ENCODE results near the gene OXLD1.

- TF ChIP-seq CTCF (tag by site-specific recombination; IDR thresholded peaks at IDR 0.05) (no peak), GFI1B (tag by site-specific recombination; IDR thresholded peaks at IDR 0.05) (no peak), ZNF202 (tag by site-specific recombination; IDR thresholded peaks at IDR 0.05; ENCODE audit: borderline replicate concordance) (no peak), EGR2 (tag by site-specific recombination; IDR thresholded peaks at IDR 0.05; ENCODE audit: low read depth) (no peak), YY1 (tag by site-specific recombination; IDR thresholded peaks at IDR 0.05) (no peak), ZNF341 (tag by site-specific recombination; IDR thresholded peaks at IDR 0.05; ENCODE audit: low read depth) (no peak), ZNF24 (tag by site-specific recombination; IDR thresholded peaks at IDR 0.05) (no peak), PRDM10 (tag by site-specific recombination; IDR thresholded peaks at IDR 0.05) (no peak), GLIS2 (tag by site-specific recombination; IDR thresholded peaks at IDR 0.05) (no peak), ZFP37 (tag by site-specific recombination; IDR thresholded peaks at IDR 0.05) (no peak)
- TF ChIP-seq, protein P1, sequence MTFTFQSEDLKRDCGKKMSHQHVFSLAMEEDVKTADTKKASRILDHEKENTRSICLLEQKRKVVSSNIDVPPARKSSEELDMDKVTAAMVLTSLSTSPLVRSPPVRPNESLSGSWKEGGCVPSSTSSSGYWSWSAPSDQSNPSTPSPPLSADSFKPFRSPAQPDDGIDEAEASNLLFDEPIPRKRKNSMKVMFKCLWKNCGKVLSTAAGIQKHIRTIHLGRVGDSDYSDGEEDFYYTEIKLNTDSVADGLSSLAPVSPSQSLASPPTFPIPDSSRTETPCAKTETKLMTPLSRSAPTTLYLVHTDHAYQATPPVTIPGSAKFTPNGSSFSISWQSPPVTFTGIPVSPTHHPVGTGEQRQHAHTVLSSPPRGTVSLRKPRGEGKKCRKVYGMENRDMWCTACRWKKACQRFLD (tag by site-specific recombination; IDR thresholded peaks at IDR 0.05), result no peak
- TF ChIP-seq, protein P2, sequence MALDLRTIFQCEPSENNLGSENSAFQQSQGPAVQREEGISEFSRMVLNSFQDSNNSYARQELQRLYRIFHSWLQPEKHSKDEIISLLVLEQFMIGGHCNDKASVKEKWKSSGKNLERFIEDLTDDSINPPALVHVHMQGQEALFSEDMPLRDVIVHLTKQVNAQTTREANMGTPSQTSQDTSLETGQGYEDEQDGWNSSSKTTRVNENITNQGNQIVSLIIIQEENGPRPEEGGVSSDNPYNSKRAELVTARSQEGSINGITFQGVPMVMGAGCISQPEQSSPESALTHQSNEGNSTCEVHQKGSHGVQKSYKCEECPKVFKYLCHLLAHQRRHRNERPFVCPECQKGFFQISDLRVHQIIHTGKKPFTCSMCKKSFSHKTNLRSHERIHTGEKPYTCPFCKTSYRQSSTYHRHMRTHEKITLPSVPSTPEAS (tag by site-specific recombination; IDR thresholded peaks at IDR 0.05), result no peak
These were observed 29.4 kb upstream of the OXLD1 start for GRCh38 chr17:81695801-81696200.
